Measurements from ENCODE around the gene PGPEP1.

PGPEP1 gene, protein sequence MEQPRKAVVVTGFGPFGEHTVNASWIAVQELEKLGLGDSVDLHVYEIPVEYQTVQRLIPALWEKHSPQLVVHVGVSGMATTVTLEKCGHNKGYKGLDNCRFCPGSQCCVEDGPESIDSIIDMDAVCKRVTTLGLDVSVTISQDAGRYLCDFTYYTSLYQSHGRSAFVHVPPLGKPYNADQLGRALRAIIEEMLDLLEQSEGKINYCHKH

GRCh38 chr19:18340190-18340989 is at the start of gene PGPEP1:
Gene PGPEP1 (plus strand): TSS chr19:18340598. CDS start chr19:18340682, 84 bp downstream.
- DNase-seq (ENCODE audit: low read depth): no peak
- TF ChIP-seq, protein P1, sequence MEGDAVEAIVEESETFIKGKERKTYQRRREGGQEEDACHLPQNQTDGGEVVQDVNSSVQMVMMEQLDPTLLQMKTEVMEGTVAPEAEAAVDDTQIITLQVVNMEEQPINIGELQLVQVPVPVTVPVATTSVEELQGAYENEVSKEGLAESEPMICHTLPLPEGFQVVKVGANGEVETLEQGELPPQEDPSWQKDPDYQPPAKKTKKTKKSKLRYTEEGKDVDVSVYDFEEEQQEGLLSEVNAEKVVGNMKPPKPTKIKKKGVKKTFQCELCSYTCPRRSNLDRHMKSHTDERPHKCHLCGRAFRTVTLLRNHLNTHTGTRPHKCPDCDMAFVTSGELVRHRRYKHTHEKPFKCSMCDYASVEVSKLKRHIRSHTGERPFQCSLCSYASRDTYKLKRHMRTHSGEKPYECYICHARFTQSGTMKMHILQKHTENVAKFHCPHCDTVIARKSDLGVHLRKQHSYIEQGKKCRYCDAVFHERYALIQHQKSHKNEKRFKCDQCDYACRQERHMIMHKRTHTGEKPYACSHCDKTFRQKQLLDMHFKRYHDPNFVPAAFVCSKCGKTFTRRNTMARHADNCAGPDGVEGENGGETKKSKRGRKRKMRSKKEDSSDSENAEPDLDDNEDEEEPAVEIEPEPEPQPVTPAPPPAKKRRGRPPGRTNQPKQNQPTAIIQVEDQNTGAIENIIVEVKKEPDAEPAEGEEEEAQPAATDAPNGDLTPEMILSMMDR (IDR thresholded peaks at IDR 0.05; ENCODE audit: low read depth, low read length, missing control alignments): no peak
- H3K4me3 ChIP-seq (ENCODE audit: low read depth, low read length): peak within 1 kb of the TSS; percentile 81

GRCh38 chr19:18291019-18291524 is 49.3 kb upstream of the PGPEP1 start:
- TF ChIP-seq, protein P1 (IDR thresholded peaks at IDR 0.05; ENCODE audit: low read depth, low read length, missing control alignments): no peak
- DNase-seq (ENCODE audit: low read depth): no peak
- peak overlapping the region; percentile 63 for H3K4me3 ChIP-seq (ENCODE audit: low read depth, low read length)

- no peak for DNase-seq (ENCODE audit: low read depth)
- TF ChIP-seq, protein P1 (IDR thresholded peaks at IDR 0.05; ENCODE audit: low read depth, low read length, missing control alignments): no peak
Observed at GRCh38 chr19:18291590-18292461, 48.6 kb upstream of the PGPEP1 start.

GRCh38 chr19:18292462-18292809 is 48.0 kb upstream of the PGPEP1 start:
- TF ChIP-seq, protein P1 (IDR thresholded peaks at IDR 0.05; ENCODE audit: low read depth, low read length, missing control alignments): no peak
- H3K4me3 ChIP-seq (ENCODE audit: low read depth, low read length): peak overlapping the region; percentile 63
- DNase-seq (ENCODE audit: low read depth): no peak

More at GRCh38 chr19:18291590-18292461, 48.6 kb upstream of the PGPEP1 start:
- peak overlapping the region; percentile 63 for H3K4me3 ChIP-seq (ENCODE audit: low read depth, low read length)

- no peak for DNase-seq (ENCODE audit: low read depth)
- TF ChIP-seq, protein P1 (IDR thresholded peaks at IDR 0.05; ENCODE audit: low read depth, low read length, missing control alignments): no peak
- peak overlapping the region; percentile 63 for H3K4me3 ChIP-seq (ENCODE audit: low read depth, low read length)
Observed at GRCh38 chr19:18292810-18293641, 47.4 kb upstream of the PGPEP1 start.

Data from GM12864 (cell line).